Smooth muscle cell (in vitro differentiated cells): ENCODE measurements around the gene ZNF236. TPM values are rescaled to one million over a fixed set of nuclear protein-coding genes. Genes with fewer than 3 reads are reported as not detected.

Experiments used
- DNase-seq: peaks from one replicate; lab custom pipeline; 2025; ENCODE audit not compliant: unreplicated experiment; lab: John Stamatoyannopoulos, UW
- H2AFZ ChIP-seq: fragments of 200-600 bp; sonication (generic); 2 replicates; pipeline ENCODE4 v1.6.0; 2016; ENCODE audit warnings: antibody characterized with exemption, low read depth, mild to moderate bottlenecking
- H3F3A ChIP-seq: fragments of 200-600 bp; sonication (generic); 2 replicates; pipeline ENCODE4 v1.6.0; 2017; ENCODE audit warnings: antibody characterized with exemption, low read depth
- H3K27ac ChIP-seq: fragments of 200-600 bp; sonication (generic); 2 replicates; pipeline ENCODE4 v1.5.1; 2016; ENCODE audit warnings: low read depth, mild to moderate bottlenecking
- H3K27me3 ChIP-seq: fragments of 200-600 bp; sonication (generic); 2 replicates; pipeline ENCODE4 v1.6.1; 2016; ENCODE audit warnings: low read depth, mild to moderate bottlenecking
- H3K36me3 ChIP-seq: fragments of 200-600 bp; sonication (generic); 2 replicates; pipeline ENCODE4 v1.5.1; 2016; ENCODE audit warnings: low read depth
- H3K4me1 ChIP-seq: fragments of 200-600 bp; sonication (generic); 2 replicates; pipeline ENCODE4 v1.5.1; 2016; ENCODE audit warnings: low read depth
- H3K4me2 ChIP-seq: fragments of 200-600 bp; sonication (generic); 2 replicates; pipeline ENCODE4 v1.6.0; 2016; ENCODE audit warnings: mild to moderate bottlenecking
- H3K4me3 ChIP-seq: fragments of 200-600 bp; sonication (generic); 2 replicates; pipeline ENCODE4 v1.5.1; 2016; ENCODE audit warnings: mild to moderate bottlenecking
- H3K79me2 ChIP-seq: fragments of 200-600 bp; sonication (generic); 2 replicates; pipeline ENCODE4 v1.6.0; 2016; ENCODE audit warnings: low read depth, mild to moderate bottlenecking
- H3K9ac ChIP-seq: fragments of 200-600 bp; sonication (generic); 2 replicates; pipeline ENCODE4 v1.6.0; 2016; ENCODE audit warnings: low read depth
- H3K9me3 ChIP-seq: fragments of 200-600 bp; sonication (generic); replicated peaks from 2 replicates; pipeline ENCODE4 v1.5.1; 2016; ENCODE audit warnings: low read depth
- H4K20me1 ChIP-seq: fragments of 200-600 bp; sonication (generic); 2 replicates; pipeline ENCODE4 v1.6.0; 2016; ENCODE audit warnings: low read depth
- WGBS: methylation state at CpG from one replicate; pipeline ENCODE4 v1.1.7; 2016; ENCODE audit warnings: low lambda C conversion rate; 5-methylcytosine and 5-hydroxymethylcytosine counted together
- polyA plus RNA-seq: library from polyadenylated mRNA; unstranded; fragments of >200 nt; fragmentation: Nextera tagmentation; extraction: Ambion mirVana; gene quantifications from 2 replicates; pipeline ENCODE4 v1.2.1, GENCODE V29; 2016
- total RNA-seq: library from RNA; depleted of rRNA; stranded (reverse); fragments of >200 nt; gene quantifications from 2 replicates; pipeline ENCODE4 v1.2.3, GENCODE V29; 2014
- TF ChIP-seq, protein P1 (sequence below): fragments of 200-600 bp; sonication (generic); IDR thresholded peaks from 2 replicates; pipeline ENCODE4 v1.5.1; 2017; ENCODE audit warnings: borderline replicate concordance, mild to moderate bottlenecking, antibody characterized with exemption; ENCODE audit not compliant: insufficient read depth, poor library complexity, severe bottlenecking

Gene ZNF236
- total and polyA plus RNA-seq, 2 experiments from 2014 or later = 4.1 to 6.2 TPM

- Histone ChIP-seq H4K20me1 (no peaks in the 10 kb centered on the region), H3K79me2 (peaks cover 9% of the 10 kb centered on the region), H3K9ac (no peak overlapping the region), H3K4me1 (no peaks in the 10 kb centered on the region), H3F3A (no peaks in the 10 kb centered on the region), H3K27me3 (no peaks in the 10 kb centered on the region), H3K4me2 (no peak overlapping the region), H3K4me3 (no peak overlapping the region), H3K36me3 (no peaks in the 10 kb centered on the region), H2AFZ (no peak overlapping the region), H3K9me3 (no peaks in the 10 kb centered on the region), H3K27ac (no peak overlapping the region)
- DNase-seq = no peak
- TF ChIP-seq, protein P1, sequence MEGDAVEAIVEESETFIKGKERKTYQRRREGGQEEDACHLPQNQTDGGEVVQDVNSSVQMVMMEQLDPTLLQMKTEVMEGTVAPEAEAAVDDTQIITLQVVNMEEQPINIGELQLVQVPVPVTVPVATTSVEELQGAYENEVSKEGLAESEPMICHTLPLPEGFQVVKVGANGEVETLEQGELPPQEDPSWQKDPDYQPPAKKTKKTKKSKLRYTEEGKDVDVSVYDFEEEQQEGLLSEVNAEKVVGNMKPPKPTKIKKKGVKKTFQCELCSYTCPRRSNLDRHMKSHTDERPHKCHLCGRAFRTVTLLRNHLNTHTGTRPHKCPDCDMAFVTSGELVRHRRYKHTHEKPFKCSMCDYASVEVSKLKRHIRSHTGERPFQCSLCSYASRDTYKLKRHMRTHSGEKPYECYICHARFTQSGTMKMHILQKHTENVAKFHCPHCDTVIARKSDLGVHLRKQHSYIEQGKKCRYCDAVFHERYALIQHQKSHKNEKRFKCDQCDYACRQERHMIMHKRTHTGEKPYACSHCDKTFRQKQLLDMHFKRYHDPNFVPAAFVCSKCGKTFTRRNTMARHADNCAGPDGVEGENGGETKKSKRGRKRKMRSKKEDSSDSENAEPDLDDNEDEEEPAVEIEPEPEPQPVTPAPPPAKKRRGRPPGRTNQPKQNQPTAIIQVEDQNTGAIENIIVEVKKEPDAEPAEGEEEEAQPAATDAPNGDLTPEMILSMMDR = no peak
- 93% methylated on average over 18 of the region's 18 CpGs for WGBS
Measured at GRCh38 chr18:76957384-76958355, 135.3 kb downstream of the ZNF236 start.

- peaks cover 10% of the 10 kb centered on the region for H4K20me1 ChIP-seq
- no peaks in the 10 kb centered on the region for H3K4me1 ChIP-seq
- H3K27me3 ChIP-seq = no peaks in the 10 kb centered on the region
- no peak overlapping the region for H2AFZ ChIP-seq
- TF ChIP-seq, protein P1 = no peak
- H3K4me2 ChIP-seq = no peak overlapping the region
- H3F3A ChIP-seq = no peaks in the 10 kb centered on the region
- WGBS = 83% methylated on average over 16 of the region's 16 CpGs
- no peaks in the 10 kb centered on the region for H3K9me3 ChIP-seq
- no peak overlapping the region for H3K27ac ChIP-seq
- peaks cover 7% of the 10 kb centered on the region for H3K36me3 ChIP-seq
- H3K9ac ChIP-seq = no peak overlapping the region
- no peak overlapping the region for H3K4me3 ChIP-seq
- no peak for DNase-seq
- peaks cover 15% of the 10 kb centered on the region for H3K79me2 ChIP-seq
Measured at GRCh38 chr18:76958692-76959341, 136.5 kb downstream of the ZNF236 start.

DNA sequence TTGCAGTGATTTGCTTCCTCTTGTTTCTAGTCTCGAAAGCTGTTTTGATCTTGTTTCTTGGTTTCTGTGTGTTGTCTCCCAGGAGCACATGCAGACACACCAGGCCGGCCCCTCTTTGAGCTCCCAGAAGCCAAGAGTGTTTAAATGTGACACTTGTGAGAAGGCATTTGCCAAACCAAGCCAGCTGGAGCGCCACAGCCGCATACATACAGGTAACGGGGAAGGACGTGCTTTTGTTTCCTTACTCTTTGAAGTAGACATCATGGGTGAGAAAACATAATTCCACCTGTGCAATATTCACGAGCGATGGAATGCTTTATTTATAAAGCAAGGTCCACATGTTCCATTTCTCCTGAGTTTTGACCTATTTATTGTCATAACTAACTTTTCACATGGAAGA lies 137.2 kb downstream of the ZNF236 start:
- no peak overlapping the region for H3K9ac ChIP-seq
- H3K4me1 ChIP-seq = no peaks in the 10 kb centered on the region
- H4K20me1 ChIP-seq = peaks cover 12% of the 10 kb centered on the region
- H2AFZ ChIP-seq = no peak overlapping the region
- 96% methylated on average over 8 of the region's 8 CpGs for WGBS
- H3K4me2 ChIP-seq = no peak overlapping the region
- H3K4me3 ChIP-seq = no peak overlapping the region
- TF ChIP-seq, protein P1 = no peak
- no peak for DNase-seq
- H3K36me3 ChIP-seq = peaks cover 7% of the 10 kb centered on the region
- no peaks in the 10 kb centered on the region for H3K9me3 ChIP-seq
- no peaks in the 10 kb centered on the region for H3K27me3 ChIP-seq
- H3K79me2 ChIP-seq = peaks cover 21% of the 10 kb centered on the region
- H3F3A ChIP-seq = no peaks in the 10 kb centered on the region
- no peak overlapping the region for H3K27ac ChIP-seq
